GM19238 (cell line): Measurements from ENCODE around the gene ELOVL6.
"Not testable (repeated sequence)": the region's sequence is repeated elsewhere in the genome, so short reads cannot be mapped to it uniquely, and the experiment has no call there.

ENCODE experiments used
- DNase-seq: peaks from one replicate; pipeline ENCODE4 v3.0.0; 2011; ENCODE audit warnings: low spot score; ENCODE audit not compliant: insufficient read length

ELOVL6 gene

DNA sequence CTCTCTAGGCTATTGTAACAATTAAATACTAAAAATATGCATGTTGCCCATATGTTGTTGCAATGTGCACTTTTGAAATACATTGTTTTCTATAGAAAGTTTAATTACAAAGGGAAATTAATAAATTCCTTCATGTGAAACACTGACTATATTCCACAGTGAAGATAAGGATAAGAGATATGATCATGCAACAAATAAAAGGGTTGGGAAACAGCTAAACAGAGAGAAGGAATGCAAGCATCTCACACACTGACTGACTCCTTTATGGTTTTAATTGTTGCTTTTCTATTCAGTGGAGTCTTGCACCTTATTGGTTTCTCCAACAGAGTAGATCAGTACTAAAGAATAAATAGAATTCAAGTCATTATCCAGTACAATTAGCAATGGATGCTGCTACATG, 37.8 kb downstream of the ELOVL6 start:
- no peak for DNase-seq

DNA sequence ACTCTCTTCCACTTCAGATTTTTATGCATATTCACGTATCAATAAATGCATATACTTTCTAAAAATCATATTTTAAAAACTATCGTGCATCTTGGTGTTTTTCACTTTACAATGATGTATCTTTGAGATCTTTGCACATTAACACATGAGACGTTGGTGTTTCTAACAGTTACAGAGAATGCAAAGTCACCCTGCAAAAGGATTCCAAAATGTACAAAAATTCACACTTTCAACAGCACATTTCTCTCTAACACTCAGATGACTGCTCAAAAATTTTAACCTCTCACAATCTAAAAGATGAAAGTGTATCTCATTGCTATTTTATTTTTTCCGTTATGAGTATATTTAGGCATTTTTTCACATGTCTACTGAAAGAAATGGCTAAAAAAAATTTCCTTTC, 38.9 kb downstream of the ELOVL6 start:
- no peak for DNase-seq

DNA sequence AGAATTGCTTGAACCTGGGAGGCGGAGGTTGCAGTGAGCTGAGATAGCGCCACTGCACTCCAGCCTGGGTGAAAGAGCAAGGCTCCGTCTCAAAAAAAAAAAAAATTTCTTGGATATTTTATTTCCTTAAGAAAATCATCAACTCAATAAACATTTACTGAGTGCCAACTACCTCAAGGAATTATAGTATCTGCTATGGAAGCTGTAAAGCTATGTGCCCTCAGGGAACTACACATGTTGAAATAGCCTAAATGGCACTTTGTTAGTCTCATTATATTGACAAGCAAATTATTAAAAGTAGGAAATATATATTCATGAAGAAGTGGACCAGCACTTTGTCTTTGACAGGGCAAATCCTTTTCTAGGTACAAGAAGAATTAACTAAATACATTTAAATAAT, 40.8 kb downstream of the ELOVL6 start:
- no peak for DNase-seq

DNA sequence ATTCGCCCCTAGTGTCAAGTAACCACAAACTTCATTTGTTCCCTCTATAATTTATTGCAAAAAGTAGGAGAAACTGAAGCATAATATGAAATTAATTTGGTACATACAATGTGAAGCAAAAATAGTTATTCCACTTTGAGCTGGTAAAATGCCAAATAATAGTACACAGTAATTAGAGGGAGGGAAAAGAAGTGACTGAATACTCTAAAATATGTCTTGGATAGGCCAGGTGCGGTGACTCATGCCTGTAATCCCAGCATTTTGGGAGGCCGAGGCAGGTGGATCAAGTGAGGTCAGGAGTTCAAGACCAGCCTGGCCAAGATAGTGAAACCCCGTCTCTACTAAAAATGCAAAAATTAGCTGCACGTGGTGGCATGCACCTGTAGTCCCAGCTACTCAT, 41.2 kb downstream of the ELOVL6 start:
- not testable (repeated sequence) for DNase-seq

DNA sequence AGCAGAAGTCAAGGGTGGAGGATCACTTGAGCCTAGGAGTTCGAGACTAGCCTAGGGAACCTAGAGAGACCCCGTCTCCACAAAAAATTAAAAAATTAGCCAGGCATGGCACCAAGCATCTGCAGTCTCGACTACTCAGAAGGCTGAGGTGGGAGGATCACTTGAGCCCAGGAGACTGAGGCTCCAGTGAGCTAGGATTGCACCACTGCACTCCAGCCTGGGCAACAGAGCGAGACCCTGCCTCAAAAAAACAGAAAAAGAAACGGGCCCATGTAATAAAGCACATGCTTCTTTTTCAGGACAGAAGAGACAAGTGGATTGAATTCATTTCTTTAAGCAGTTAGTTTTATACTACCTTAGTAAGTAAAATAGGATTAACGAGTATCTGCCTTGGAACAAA, 42.0 kb downstream of the ELOVL6 start:
- DNase-seq: no peak

DNA sequence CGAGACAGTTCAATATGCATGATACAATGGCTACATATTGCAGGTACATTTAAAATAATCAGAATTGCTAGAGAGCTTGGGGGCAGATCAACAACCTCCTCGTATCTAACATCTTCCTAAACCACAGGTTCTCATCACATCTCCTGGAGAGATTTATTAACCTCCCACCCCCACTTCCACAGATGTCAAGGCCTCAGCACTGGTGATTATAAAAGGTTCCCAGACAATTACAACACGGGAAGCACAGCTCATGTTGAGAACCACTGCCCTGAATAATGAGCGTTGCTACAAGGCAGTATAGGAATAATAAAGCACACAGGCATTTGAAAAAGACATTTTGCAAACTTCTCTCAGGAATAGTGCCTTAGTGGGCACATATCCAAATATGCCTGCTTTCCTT, 42.8 kb downstream of the ELOVL6 start:
- DNase-seq: no peak

DNA sequence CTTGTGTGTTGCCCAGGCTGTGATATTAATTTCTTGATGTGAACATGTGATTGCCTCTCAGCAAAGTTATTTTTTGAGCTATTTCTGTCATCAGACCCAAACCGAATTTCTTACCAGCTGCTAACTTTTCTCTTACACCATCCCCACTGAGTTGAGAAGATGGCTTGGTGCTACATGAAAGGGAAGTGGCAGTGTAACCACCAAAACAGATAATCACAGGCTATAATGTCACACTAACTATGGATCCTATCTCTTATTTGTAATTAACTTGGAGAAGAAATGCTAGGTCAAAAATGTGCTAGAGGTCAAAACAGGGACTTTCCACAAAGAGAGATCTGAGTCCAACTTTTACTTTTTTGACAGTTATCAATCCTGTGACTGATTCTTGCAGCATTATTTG, 43.8 kb downstream of the ELOVL6 start:
- DNase-seq: no peak

DNA sequence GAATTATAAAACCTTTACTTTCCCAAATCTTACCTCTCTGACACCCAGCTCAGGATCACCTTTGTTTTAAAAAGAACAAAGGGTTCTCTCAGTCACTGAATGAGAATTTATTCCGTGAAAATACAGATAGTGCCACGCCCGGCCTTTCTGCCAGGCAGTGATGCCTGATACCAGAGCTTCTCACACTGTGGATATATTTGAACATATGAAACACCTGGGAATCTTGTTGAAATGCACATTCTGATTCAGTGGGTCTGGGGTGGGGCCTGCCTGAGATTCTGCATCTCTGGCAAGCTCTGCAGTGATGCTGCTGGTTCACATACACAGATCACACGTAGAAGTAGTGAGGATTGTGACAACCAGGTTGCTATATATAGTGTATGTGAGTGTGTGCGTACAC, 46.0 kb downstream of the ELOVL6 start:
- DNase-seq: no peak

DNA sequence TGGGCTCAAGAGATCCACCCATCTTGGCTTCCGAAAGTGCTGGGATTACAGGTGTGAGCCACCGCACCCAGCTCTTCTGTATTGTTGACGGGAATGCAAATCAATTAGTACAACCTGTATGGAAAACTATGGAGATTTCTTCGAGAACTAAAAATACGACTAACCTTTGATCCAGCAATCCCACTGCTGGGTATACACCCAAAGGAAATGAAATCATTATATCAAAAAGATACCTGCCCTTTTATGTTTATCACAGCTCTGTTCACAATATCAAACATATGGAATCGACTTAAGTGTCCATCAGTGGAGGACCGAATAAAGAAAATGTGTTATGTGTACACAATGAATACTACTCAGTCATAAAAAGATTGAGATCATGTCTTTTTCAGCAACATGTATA, 49.3 kb downstream of the ELOVL6 start:
- no peak for DNase-seq

DNA sequence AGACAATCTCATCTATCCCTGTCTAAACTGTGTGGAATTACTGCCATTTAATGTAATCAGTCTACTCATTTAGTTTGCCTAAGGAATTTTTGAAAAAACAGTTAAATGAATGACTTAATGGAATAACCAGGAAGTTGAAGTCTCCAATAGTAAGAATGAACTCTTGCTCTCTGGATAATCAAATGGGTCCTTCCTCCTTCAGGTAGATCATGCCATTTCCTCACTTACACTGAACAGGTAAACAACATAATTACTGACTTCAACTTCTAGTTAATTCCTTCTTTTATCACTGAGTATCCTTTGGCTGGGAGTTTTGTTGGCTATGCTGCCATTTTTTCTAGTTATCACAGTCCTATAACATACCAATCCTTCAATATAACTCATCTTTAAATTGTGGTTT, 56.0 kb downstream of the ELOVL6 start:
- no peak for DNase-seq

DNA sequence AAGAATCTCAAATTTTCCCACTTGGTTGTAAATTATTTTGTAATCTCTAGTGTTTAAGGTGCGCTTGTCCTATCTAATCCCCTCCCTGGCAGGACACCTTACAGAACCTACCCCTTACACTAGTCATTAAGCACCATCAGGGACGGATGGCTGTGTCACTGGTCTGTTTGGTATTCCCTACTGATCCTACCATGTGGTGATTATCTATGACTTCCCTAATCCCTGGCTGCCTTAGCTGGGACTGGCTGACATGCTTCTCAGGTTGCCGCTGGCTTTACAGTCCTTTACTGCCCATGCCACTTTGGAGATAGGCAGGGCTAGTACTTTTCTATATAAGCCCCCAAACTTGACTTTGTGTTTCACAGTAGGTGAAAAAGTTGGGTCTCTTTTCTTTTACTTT, 58.6 kb downstream of the ELOVL6 start:
- no peak for DNase-seq

DNA sequence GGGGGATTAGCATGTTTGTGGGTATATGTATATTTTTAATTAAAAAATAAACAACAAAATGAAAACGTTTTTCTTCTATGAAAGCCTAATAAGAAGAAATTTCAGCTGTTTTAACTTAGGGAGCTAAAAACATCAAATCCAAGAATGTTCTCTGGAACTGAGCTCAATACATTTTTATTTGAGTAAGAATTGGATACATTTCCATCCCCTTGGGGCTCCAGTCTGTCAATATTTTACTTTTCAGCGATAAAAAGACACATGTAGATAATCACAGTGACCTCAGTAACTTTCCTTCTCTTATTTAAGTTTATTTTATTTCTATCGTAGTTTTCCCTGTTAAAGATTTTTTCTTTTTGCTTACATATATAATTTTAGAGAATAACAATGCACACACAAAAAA, 59.3 kb downstream of the ELOVL6 start:
- DNase-seq: no peak

DNA sequence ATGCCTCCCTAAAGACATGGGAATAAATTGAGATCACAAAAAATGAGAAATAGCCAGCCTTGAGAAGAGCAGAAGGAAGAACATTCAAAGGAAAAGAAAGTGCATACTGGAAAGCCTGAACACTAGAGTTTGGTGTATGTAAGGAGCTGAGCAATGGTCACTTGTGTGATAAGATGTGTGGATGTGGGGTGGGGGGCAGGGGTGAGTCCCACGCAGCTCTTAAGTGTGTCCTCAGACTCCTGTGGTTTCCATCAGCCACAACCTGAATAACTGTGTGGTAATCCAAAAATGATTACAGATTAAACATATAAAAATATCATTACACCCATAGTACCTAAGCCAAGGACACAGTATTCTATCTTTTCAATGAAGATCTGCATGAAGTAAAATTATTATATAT, 59.9 kb downstream of the ELOVL6 start:
- DNase-seq: no peak

DNA sequence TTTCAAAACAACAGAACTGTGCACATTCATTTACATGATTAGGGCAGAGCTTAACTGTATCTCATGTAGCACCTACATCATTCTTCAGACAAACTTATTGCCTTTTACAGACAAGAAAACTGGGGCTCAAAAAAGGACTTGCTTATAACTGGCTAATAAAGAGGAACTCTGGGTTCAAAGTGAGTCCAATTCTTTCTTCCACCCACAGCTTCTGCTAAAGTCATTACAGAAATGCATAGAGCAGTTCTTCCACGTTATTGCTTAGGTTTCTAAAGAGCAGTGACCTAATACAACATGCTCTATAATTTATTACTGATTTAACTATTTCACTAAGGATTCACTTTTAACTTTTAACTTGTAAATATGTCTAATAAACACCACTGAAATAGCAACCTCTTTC, 60.6 kb downstream of the ELOVL6 start:
- no peak for DNase-seq

DNA sequence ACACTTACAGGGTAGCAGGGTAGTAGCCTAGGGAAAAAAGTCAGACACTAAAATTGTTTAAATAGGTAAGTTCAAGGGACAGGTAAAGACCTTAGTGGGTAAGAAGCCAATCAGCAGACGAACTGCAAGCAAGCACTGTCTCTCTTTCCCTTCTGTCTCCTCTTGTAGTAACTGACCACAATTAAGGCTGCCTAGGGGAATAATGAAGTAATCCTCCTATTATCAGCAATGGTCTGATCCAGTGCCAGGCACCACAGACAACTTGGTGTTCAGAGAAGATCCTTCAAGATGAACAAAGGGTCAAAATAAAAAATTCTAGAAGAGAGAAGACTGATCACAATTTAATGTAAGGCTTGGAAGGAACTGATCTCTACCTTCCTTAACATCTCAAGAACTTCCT, 62.9 kb downstream of the ELOVL6 start:
- DNase-seq: no peak

DNA sequence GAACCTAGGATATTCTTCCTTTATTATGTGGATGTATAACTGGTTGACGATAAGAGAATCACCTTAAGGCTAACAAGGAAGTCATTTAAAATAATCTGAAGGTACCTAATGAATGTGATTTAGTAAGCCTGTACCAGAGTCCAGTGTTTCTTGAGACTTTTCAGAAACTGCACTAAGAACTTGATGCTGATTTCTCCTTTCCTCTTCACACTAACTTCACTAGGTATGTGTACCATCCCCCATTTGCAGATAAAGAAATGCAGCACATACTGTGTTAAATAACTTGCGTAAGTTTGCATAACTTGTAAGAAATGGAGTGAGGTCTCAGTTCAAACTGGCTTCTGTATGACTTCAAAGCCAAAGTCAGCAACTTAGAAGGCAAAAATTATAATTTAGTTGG, 63.3 kb downstream of the ELOVL6 start:
- no peak for DNase-seq

DNA sequence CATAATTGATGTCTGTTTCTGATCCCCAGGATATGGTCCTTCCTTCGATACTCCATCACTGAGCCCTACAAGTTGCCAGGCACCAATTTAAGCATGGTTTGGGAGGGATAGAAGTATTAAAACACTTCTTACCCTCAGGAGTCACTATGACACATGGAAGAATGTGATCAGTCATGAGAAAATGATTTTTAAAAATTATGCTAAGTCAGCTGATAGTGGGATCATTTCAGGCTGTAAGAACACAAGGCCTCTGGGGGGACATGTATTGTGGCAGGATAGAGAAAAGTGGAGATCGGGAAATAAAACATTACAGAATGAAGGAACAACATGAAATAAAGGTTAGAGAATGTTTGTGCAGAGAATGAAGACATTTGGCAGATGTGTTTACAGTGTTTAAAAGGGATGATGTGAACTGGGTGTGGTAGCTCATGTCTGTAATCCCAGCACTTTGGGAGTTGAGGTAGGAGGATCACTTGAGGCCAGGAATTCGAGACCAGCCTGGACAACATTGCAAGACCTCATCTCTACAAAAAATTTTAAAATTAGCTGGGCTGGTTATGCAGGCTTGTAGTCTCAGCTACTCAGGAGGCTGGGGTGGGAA, 64.0 kb downstream of the ELOVL6 start:
- no peak for DNase-seq

DNA sequence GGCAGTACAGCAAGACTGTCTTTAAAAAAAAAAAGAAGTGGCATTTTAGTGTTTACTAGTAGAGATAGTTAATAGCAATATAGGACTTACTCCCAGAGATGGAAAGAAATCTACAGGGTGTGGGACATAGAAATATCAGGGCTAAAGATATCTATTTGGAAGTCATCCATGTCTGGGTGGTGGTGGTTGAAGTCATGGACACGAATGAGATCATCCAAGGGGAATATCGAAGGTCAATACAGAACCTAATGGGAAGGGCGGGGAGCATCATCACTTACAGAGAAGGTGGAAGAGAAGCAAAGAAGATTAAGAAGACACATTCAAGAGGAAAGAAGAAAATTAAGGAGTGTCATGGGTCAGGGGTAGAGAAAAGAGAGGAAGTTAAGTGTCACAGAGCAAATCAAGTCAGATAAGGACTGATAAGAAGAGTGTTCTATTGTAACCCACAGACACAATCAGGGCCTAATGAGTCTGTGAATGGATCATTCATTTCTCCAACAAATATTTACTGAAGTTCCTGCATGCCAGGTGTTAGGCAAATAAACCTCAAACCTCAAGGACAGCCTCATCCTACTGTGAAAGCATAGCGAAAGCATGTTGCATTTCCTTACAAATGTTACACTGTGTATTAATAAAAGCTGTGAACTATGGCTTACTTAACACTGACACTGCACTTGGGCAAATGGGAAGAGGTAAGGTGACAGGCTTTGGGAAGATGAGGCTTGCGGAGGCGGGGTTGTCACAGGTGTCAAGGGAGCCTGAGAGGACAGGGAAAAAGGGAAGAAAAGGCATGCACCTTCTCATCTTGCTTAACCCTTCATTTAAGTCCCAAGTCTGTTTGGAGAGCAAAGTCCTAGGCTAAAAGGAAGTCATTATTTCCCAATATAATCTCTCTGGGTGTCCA, 65.3 kb downstream of the ELOVL6 start:
- DNase-seq: no peak

DNA sequence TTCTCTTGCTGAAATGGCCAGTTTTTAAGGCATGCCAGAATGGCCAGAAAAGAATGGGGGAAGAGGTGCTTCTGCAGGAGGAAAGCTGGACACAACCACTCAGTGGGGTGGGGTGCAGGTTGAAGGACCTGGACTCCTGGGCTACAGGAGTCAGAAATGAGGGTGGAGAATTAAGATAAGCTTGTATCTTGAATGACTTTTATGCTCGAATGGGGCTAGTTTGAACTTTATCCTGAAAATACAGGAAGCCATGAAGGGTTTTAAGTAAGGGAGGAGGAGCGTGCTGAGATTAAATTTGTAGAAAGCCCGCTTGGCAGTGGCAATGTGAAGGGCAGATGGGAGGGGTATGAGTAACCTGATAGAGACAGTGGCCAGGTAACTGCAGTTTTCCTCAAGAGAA, 66.5 kb downstream of the ELOVL6 start:
- DNase-seq: no peak

DNA sequence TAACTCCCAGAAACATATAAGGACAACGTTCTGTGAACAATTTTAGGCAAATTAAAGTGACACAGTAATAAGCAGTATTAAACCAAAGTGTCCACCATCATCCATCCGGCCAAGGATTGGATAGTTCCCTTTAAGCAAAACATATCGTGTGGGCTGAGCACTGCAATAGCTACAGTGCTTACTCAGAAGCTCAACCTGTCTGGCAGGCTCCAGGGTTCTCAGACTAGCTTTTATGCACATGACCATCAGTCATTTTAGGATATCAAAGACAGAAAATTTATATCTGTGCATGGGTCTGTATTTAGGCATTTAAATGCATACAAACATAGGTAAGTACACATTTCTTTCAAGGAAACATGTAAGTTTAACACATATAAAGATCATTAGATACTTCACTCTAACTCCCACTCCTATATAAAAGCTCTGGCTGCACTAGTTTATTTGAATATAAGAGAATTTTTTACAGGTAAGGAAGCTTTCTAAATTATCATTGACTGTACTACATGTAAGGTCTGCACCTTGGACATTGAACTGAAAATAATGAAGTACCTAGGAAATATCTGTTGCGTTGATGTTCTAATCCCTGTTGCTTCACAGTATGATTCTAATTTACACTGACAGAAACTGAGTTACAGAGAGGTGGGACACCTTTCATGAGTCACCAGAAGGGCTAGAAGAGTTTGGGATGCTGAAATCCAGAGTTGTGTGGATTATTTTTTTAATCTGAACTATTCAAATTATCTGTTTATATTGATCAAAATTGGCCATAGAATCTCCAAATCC, 67.6 kb downstream of the ELOVL6 start:
- no peak for DNase-seq

DNA sequence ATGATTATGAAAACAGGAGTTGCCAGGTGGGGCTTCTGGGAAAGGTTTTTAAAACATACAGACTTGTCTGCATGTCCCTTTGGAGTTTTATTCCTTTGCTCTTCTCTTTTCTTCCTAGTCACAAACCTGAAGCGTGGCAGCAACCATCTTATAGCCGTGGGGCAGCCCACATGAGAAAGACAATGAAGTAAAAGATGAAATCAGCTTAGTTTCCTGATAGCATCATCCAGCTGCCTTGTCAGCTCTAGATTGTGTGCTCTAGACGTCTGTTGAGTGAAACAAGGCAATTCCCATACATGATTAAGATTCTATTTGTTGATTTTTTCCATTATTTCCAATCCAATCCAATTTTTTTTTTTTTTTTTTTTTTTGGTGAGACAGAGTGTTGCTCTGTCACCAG, 68.9 kb downstream of the ELOVL6 start:
- no peak for DNase-seq

DNA sequence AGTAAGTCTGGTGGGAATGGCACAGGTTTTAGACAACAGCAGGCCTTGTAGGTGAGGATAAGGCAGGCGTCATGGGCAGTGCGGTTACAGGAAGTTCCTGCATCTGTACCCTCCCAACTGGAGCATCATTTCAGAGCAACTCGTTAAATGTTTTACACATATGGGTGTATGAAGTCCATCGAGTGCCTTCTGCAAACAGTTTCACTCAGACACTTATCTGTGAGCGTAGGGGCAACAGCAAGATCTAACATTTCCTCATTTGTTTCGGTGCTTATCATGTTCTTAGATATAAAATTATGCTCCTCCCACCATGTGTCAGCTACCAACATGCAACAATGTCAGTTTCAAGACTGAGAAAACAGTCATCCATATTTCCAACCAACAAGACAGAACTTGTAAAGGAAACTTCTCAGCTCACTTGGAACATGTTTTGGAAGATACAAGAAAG, 69.9 kb downstream of the ELOVL6 start:
- no peak for DNase-seq
